H1 (cell line): ENCODE results near the gene SMARCC1. TPM values are rescaled to one million over a fixed set of nuclear protein-coding genes. Genes with fewer than 3 reads are reported as not detected.

ENCODE experiments used
- CTCF ChIA-PET: fragments of 300-600 bp; sonication (Branson Sonifier 250); formaldehyde crosslinking; loops from one replicate; lab custom pipeline; 2021; ENCODE audit not compliant: partially characterized antibody; lab: Charles Lee
- POLR2A ChIA-PET: fragments of 300-600 bp; sonication (Branson Sonifier 250); formaldehyde crosslinking; loops from one replicate; lab custom pipeline; 2021; ENCODE audit warnings: inconsistent platforms; ENCODE audit not compliant: partially characterized antibody; lab: Charles Lee
- DNase-seq, 2 experiments: peaks; one replicate each; pipeline versions ENCODE4 v3.0.0 to v3.0.0-alpha.2; 2010 to 2022; ENCODE audit warnings: low spot score in 2 of 2, low read depth in 1 of 2, mixed read lengths in 1 of 2
- FAIRE-seq: peaks from 2 replicates; lab custom pipeline; 2011; peaks lifted over from hg19 to GRCh38; lab: Jason Lieb, UNC
- H2AFZ ChIP-seq: 2 replicates; pipeline ENCODE4 v1.8.1; 2012; ENCODE audit warnings: low read length, inconsistent platforms
- H2AK5ac ChIP-seq: 2 replicates; pipeline ENCODE4 v1.6.1; 2013; ENCODE audit warnings: low read depth, low read length
- H2BK120ac ChIP-seq: replicated peaks from 2 replicates; pipeline ENCODE3; 2013; ENCODE audit warnings: low read depth, low read length, inconsistent platforms
- H2BK12ac ChIP-seq: 2 replicates; pipeline ENCODE4 v1.6.1; 2013; ENCODE audit warnings: low read depth, low read length
- H2BK15ac ChIP-seq: 2 replicates; pipeline ENCODE4 v1.6.1; 2013; ENCODE audit warnings: low read length
- H2BK20ac ChIP-seq: 2 replicates; pipeline ENCODE4 v1.6.1; 2013; ENCODE audit warnings: low read length
- H2BK5ac ChIP-seq: 2 replicates; pipeline ENCODE4 v1.6.1; 2013; ENCODE audit warnings: low read depth, low read length
- H3K14ac ChIP-seq: 2 replicates; pipeline ENCODE4 v1.6.1; 2013; ENCODE audit warnings: inconsistent platforms; ENCODE audit not compliant: insufficient read length
- H3K18ac ChIP-seq: 2 replicates; pipeline ENCODE4 v1.6.1; 2013; ENCODE audit warnings: low read length; ENCODE audit errors: extremely low read depth
- H3K23ac ChIP-seq: 2 replicates; pipeline ENCODE4 v1.6.1; 2013; ENCODE audit warnings: inconsistent platforms; ENCODE audit not compliant: insufficient read length
- H3K23me2 ChIP-seq: 2 replicates; pipeline ENCODE4 v1.6.1; 2013; ENCODE audit warnings: low read depth, low read length
- H3K27ac ChIP-seq: 2 replicates; pipeline ENCODE4 v1.6.1; 2011; ENCODE audit warnings: low read depth, low read length, inconsistent platforms
- H3K27me3 ChIP-seq, 4 experiments: replicated peaks in 1 of 4; 1 replicate in 1 of 4; 2 replicates in 3 of 4; pipeline versions ENCODE4 v1.6.1 to v1.8.1; 2011 to 2013; ENCODE audit warnings: low read length in 3 of 4, mild to moderate bottlenecking in 3 of 4, inconsistent platforms in 2 of 4, mixed read lengths in 2 of 4, moderate library complexity in 1 of 4; ENCODE audit not compliant: control insufficient read depth in 3 of 4, insufficient read depth in 3 of 4; ENCODE audit errors: extremely low read depth in 1 of 4
- H3K36me3 ChIP-seq, 4 experiments: 2 replicates each; pipeline versions ENCODE4 v1.6.1 to v1.8.1; 2011 to 2013; ENCODE audit warnings: mild to moderate bottlenecking in 4 of 4, low read length in 3 of 4, moderate library complexity in 2 of 4, control low read depth in 1 of 4, inconsistent platforms in 1 of 4; ENCODE audit not compliant: insufficient read depth in 4 of 4, control insufficient read depth in 2 of 4
- H3K4ac ChIP-seq: replicated peaks from 2 replicates; pipeline ENCODE3; 2013; ENCODE audit warnings: low read length, low read depth, mixed read lengths, inconsistent platforms; ENCODE audit not compliant: insufficient read length
- H3K4me1 ChIP-seq, 4 experiments: replicated peaks in 1 of 4; 1 replicate in 1 of 4; 2 replicates in 3 of 4; pipeline versions ENCODE4 v1.6.1 to v1.8.1; 2011 to 2013; ENCODE audit warnings: low read length in 3 of 4, inconsistent platforms in 2 of 4, mixed read lengths in 1 of 4; ENCODE audit not compliant: insufficient read depth in 4 of 4, control insufficient read depth in 3 of 4
- H3K4me2 ChIP-seq, 2 experiments: 2 replicates each; pipeline versions ENCODE4 v1.6.1 to v1.8.1; 2011 to 2013; ENCODE audit warnings: low read depth in 2 of 2, low read length in 2 of 2, control low read depth in 1 of 2, inconsistent platforms in 1 of 2, mild to moderate bottlenecking in 1 of 2; ENCODE audit not compliant: insufficient read depth in 1 of 2
- H3K4me3 ChIP-seq, 4 experiments: fragments of 200-600, 300-600 bp in 1 of 4; sonication (generic), shearing (Covaris generic), sonication (Bioruptor Twin) in 1 of 4; 2 replicates each; pipeline versions ENCODE4 v1.5.1 to v1.8.1; 2011 to 2016; ENCODE audit warnings: low read length in 4 of 4, low read depth in 3 of 4, control low read depth in 2 of 4, inconsistent platforms in 2 of 4, mild to moderate bottlenecking in 2 of 4, mixed read lengths in 1 of 4, moderate library complexity in 1 of 4; ENCODE audit not compliant: insufficient read depth in 2 of 4; ENCODE audit errors: extremely low read depth in 1 of 4
- H3K56ac ChIP-seq: replicated peaks from 2 replicates; pipeline ENCODE3; 2013; ENCODE audit warnings: low read depth, mild to moderate bottlenecking, mixed read lengths, low read length, inconsistent platforms; ENCODE audit not compliant: insufficient read length
- H3K79me1 ChIP-seq: 2 replicates; pipeline ENCODE4 v1.6.1; 2013; ENCODE audit warnings: low read depth, low read length, control low read depth
- H3K79me2 ChIP-seq, 2 experiments: 2 replicates each; pipeline versions ENCODE4 v1.6.1 to v1.8.1; 2012 to 2013; ENCODE audit warnings: low read length in 2 of 2, mild to moderate bottlenecking in 2 of 2, inconsistent platforms in 1 of 2; ENCODE audit not compliant: insufficient read depth in 2 of 2, control insufficient read depth in 1 of 2
- H3K9ac ChIP-seq, 4 experiments: replicated peaks in 1 of 4; 1 replicate in 1 of 4; 2 replicates in 3 of 4; pipeline versions ENCODE4 v1.6.1 to v1.8.1; 2011 to 2013; ENCODE audit warnings: low read depth in 3 of 4, low read length in 3 of 4, control low read depth in 2 of 4, mild to moderate bottlenecking in 2 of 4, moderate library complexity in 2 of 4, inconsistent platforms in 1 of 4; ENCODE audit errors: extremely low read depth in 1 of 4
- H3K9me3 ChIP-seq, 2 experiments: 2 replicates each; pipeline versions ENCODE4 v1.6.1 to v1.8.1; 2012 to 2013; ENCODE audit warnings: mild to moderate bottlenecking in 2 of 2, moderate library complexity in 2 of 2, control low read depth in 1 of 2, inconsistent platforms in 1 of 2, low read depth in 1 of 2, low read length in 1 of 2, mixed read lengths in 1 of 2; ENCODE audit not compliant: insufficient read depth in 2 of 2
- H4K20me1 ChIP-seq, 2 experiments: replicated peaks in 1 of 2; 2 replicates each; pipeline versions ENCODE3 to v1.8.1; 2011 to 2013; ENCODE audit warnings: inconsistent platforms in 2 of 2, low read length in 2 of 2, mild to moderate bottlenecking in 1 of 2; ENCODE audit not compliant: insufficient read depth in 2 of 2, control insufficient read depth in 1 of 2
- H4K5ac ChIP-seq: 2 replicates; pipeline ENCODE4 v1.6.1; 2013; ENCODE audit warnings: low read length, low read depth, mixed read lengths, inconsistent platforms; ENCODE audit not compliant: insufficient read length
- H4K8ac ChIP-seq: 2 replicates; pipeline ENCODE4 v1.8.0; 2013; ENCODE audit warnings: mild to moderate bottlenecking, moderate library complexity, low read length, inconsistent platforms; ENCODE audit not compliant: insufficient read depth; ENCODE audit errors: extremely low read depth
- H4K91ac ChIP-seq: replicated peaks from 2 replicates; pipeline ENCODE3; 2013; ENCODE audit warnings: low read length, mixed read lengths, inconsistent platforms; ENCODE audit not compliant: insufficient read length
- ASH2L ChIP-seq: fragments of 200-600, 300-600 bp; sonication (generic); IDR thresholded peaks from one replicate; pipeline ENCODE4 v1.7.1; 2017; ENCODE audit warnings: low read length
- BACH1 ChIP-seq: IDR thresholded peaks from 2 replicates; pipeline ENCODE4 v1.6.1; 2012; ENCODE audit warnings: low read length, improper control_type of control experiment
- CBX8 ChIP-seq: fragments of 300-800, 300-1000 bp; sonication (generic); IDR thresholded peaks from 2 replicates; pipeline ENCODE4 v1.7.1; 2016; ENCODE audit warnings: low read depth, low read length, borderline replicate concordance
- HDAC2 ChIP-seq, 2 experiments: fragments of 300-600 bp in 1 of 2; sonication (generic) in 1 of 2; IDR thresholded peaks; 2 replicates each; pipeline ENCODE4 v1.6.1; 2011 to 2012; ENCODE audit warnings: low read depth in 2 of 2, low read length in 2 of 2, mild to moderate bottlenecking in 2 of 2, moderate library complexity in 2 of 2, borderline replicate concordance in 1 of 2, inconsistent platforms in 1 of 2
- RFX5 ChIP-seq: IDR thresholded peaks from 2 replicates; pipeline ENCODE4 v1.6.1; 2011; ENCODE audit warnings: low read depth, low read length, improper control_type of control experiment, borderline replicate concordance
- RNF2 ChIP-seq: fragments of 200-900, 300-1000 bp; sonication (generic); IDR thresholded peaks from 2 replicates; pipeline ENCODE4 v1.7.1; 2016; ENCODE audit warnings: borderline replicate concordance, low read depth, mild to moderate bottlenecking, antibody characterized with exemption, low read length; ENCODE audit not compliant: poor library complexity, severe bottlenecking; ENCODE audit errors: missing control alignments
- SIN3A ChIP-seq, 2 experiments: IDR thresholded peaks in 1 of 2; conservative IDR thresholded peaks in 1 of 2; 2 replicates each; pipeline ENCODE4 v1.6.1; 2011 to 2012; ENCODE audit warnings: low read length in 2 of 2, improper control_type of control experiment in 1 of 2, low read depth in 1 of 2, mild to moderate bottlenecking in 1 of 2
- TAF1 ChIP-seq: IDR thresholded peaks from 2 replicates; pipeline ENCODE4 v1.6.1; 2011; ENCODE audit warnings: mild to moderate bottlenecking, low read depth, low read length
- TAF7 ChIP-seq: optimal IDR thresholded peaks from 2 replicates; pipeline ENCODE3; 2011; ENCODE audit warnings: low read depth, mild to moderate bottlenecking, inconsistent platforms, low read length, moderate library complexity, borderline replicate concordance
- ZNF274 ChIP-seq: IDR thresholded peaks from 2 replicates; pipeline ENCODE4 v1.7.0; 2012; ENCODE audit warnings: low read length, borderline replicate concordance; ENCODE audit errors: extremely low read depth
- WGBS, 2 experiments: shearing (Covaris generic) in 1 of 2; methylation state at CpG; one replicate each; pipeline versions ENCODE4 v1.1.6 to v1.1.7; 2013 to 2015; ENCODE audit warnings: low lambda C conversion rate in 2 of 2, mixed read lengths in 2 of 2, inconsistent platforms in 1 of 2, low coverage in 1 of 2, missing lambda C conversion rate in 1 of 2; ENCODE audit not compliant: insufficient replicate concordance in 2 of 2, insufficient coverage in 1 of 2, insufficient read length in 1 of 2; ENCODE audit errors: extremely low coverage in 1 of 2, missing lambda C conversion rate in 1 of 2; 5-methylcytosine and 5-hydroxymethylcytosine counted together
- polyA plus RNA-seq, 7 experiments: library from polyadenylated mRNA; depleted of rRNA in 3 of 7; stranded (reverse) in 5 of 7; unstranded in 2 of 7; fragments of >200 nt in 5 of 7; fragments of 200-250 nt in 2 of 7; gene quantifications; 1 replicate in 5 of 7; 2 replicates in 1 of 7; 4 replicates in 1 of 7; pipeline versions ENCODE4 v1.2.1 to v1.2.3, GENCODE V29; 2011 to 2013; ENCODE audit warnings: missing spikeins in 2 of 7, mixed read lengths in 2 of 7
- total RNA-seq: library from RNA; stranded (reverse); fragmentation: NEBNext Ultra II Directional; extraction: Animal tissue kit (Norgen Biotek cat#: 25700); gene quantifications from 2 replicates; pipeline ENCODE4 v1.2.1, GENCODE V29; 2021

Gene SMARCC1
- total and polyA plus RNA-seq, 2 of the 8 experiments (the other 6 are each of a cell fraction or from before 2014, with no cell fraction given), result 64.1 to 335 TPM

GRCh38 chr3:47588587-47588986 is 193.1 kb downstream of the SMARCC1 start:
- TF ChIP-seq ZNF274, result no peak
- TF ChIP-seq RFX5, result no peak
- no peak for TF ChIP-seq TAF1
- no peak for TF ChIP-seq HDAC2 (IDR thresholded peaks at IDR 0.05; ENCODE audit: borderline replicate concordance in 1 of 2, low read depth in 2 of 2, low read length in 2 of 2)
- TF ChIP-seq SIN3A (conservative IDR thresholded peaks at IDR 0.05 in 1 of 2, IDR thresholded peaks at IDR 0.05 in 1 of 2; ENCODE audit: low read depth in 1 of 2, low read length in 2 of 2), result no peak
- no peak for TF ChIP-seq TAF7
- TF ChIP-seq RNF2, result no peak
- no peak for TF ChIP-seq CBX8
- no peak for TF ChIP-seq BACH1
- TF ChIP-seq ASH2L, result no peak
- CTCF ChIA-PET, result interaction anchor here (0.6 to 1.5 kb wide), 5 partner anchors 22 to 401 kb away, joined by 3 to 6 read pairs (median 3); no protein-coding TSS in a partner anchor
- no peak overlapping the region for H3K4me2 ChIP-seq

More at GRCh38 chr3:47588587-47588986, 193.1 kb downstream of the SMARCC1 start:
- no peak overlapping the region for H3K14ac ChIP-seq
- H3K79me1 ChIP-seq, result no peaks in the 10 kb centered on the region; the same call in 1 of the 2 replicates
- no peak overlapping the region for H3K9ac ChIP-seq
- no peak overlapping the region for H2BK15ac ChIP-seq
- H2BK5ac ChIP-seq, result no peak overlapping the region
- no peak overlapping the region for H2AFZ ChIP-seq
- H3K27ac ChIP-seq, result no peak overlapping the region
- H3K4me1 ChIP-seq, result peaks cover 0 to 4% (median 0%) of the 10 kb centered on the region in 4 experiments; a peak in 1 of 7 replicates
- H2BK12ac ChIP-seq, result no peak overlapping the region
- peaks cover 23 to 69% (median 46%) of the 10 kb centered on the region in 4 experiments for H3K36me3 ChIP-seq
- DNase-seq (no peak), FAIRE-seq (no peak)
- H4K91ac ChIP-seq, result no peak overlapping the region
- H2BK120ac ChIP-seq, result no peak overlapping the region
- no peak overlapping the region for H4K8ac ChIP-seq
- no peak overlapping the region for H3K4me3 ChIP-seq
- no peaks in the 10 kb centered on the region for H3K9me3 ChIP-seq
- POLR2A ChIA-PET, result interaction anchor here (1.7 to 2.3 kb wide), 2 partner anchors 14 to 27 kb away, joined by 4 to 6 read pairs; no protein-coding TSS in a partner anchor
- H3K79me2 ChIP-seq, result no peaks in the 10 kb centered on the region; a peak in 1 of 4 replicates
- no peak overlapping the region for H3K23ac ChIP-seq
- no peaks in the 10 kb centered on the region; the same call in 1 of the 2 replicates for H3K23me2 ChIP-seq
- WGBS, 2 experiments, result 89% methylated on average over 2 of the region's 4 CpGs; no CpG with 5 or more reads in 1 of the 2 experiments
- no peak overlapping the region for H3K56ac ChIP-seq
- no peaks in the 10 kb centered on the region for H3K27me3 ChIP-seq
- H2AK5ac ChIP-seq, result no peak overlapping the region
- H3K4ac ChIP-seq, result no peak overlapping the region
- no peak overlapping the region for H4K5ac ChIP-seq
- no peak overlapping the region for H2BK20ac ChIP-seq
- no peak overlapping the region for H3K18ac ChIP-seq
- peaks cover 0 to 6% of the 10 kb centered on the region in 2 experiments for H4K20me1 ChIP-seq
